HG03469 (cell line): ENCODE data around the gene PTPRN2.
"Not testable (repeated sequence)": the region's sequence is repeated elsewhere in the genome, so short reads cannot be mapped to it uniquely, and the experiment has no call there.

Experiments
- ATAC-seq: cut with Tn5 transposase; IDR thresholded peaks from one replicate; pipeline ENCODE4 v1.9.1; 2021; ENCODE audit warnings: mild to moderate bottlenecking, moderate library complexity, moderate number of reproducible peaks; ENCODE audit not compliant: unreplicated experiment

The PTPRN2 gene

DNA sequence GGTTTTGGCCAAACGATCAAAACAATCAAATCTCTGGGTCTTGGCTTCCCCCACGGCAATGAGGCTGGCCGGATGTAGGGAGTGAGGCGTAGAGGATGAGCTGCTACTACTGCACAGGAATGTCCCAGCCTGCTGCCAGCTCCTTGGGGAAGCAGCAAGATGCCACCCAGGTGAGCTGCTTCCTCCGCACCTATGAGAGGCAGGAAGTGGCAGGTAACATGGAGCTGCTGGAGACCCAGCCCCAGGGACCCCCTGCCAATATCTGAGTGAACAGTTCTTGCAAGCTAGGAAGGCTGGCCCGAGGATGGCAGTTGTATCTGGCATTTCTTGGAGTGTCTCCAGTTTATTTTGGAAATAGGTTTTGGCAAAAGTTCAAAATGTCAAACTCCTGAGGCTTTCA lies 837.3 kb downstream of the PTPRN2 start:
- no peak for ATAC-seq

DNA sequence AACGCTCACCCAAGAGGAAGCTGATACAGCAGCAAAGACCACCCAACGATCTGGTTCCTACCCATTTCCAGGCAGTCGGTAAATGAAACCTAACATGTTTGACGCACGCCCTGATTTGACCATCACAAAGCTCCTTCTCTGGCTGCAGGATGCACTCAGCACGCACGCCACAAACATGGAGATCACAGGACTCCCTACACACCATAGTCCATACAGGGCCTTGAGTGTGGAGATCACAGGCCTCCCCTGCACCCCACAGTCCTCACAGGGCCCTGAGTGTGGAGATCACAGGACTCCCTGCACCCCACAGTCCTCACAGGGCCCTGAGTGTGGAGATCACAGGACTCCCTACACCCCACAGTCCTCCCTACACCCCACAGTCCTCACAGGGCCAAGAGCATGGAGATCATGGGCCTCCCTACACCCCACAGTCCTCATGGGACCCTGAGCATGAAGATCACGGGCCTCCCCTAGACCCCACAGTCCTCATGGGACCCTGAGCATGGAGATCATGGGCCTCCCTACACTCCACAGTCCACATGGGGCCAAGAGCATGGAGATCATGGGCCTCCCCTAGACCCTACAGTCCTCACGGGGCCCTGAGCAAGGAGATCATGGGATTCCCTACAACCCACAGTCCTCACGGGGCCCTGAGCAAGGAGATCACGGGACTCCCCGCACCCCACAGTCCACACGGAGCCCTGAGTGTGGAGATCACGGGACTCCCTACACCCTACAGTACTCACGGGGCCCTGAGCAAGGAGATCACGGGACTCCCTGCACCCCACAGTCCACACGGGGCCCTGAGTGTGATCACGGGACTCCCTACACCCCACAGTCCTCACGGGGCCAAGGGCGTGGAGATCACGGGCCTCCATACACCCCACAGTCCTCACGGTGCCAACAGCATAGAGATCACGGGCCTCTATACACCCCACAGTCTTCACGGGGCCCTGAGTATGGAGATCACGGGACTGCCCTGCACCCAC lies 841.6 kb downstream of the PTPRN2 start:
- no peak for ATAC-seq

DNA sequence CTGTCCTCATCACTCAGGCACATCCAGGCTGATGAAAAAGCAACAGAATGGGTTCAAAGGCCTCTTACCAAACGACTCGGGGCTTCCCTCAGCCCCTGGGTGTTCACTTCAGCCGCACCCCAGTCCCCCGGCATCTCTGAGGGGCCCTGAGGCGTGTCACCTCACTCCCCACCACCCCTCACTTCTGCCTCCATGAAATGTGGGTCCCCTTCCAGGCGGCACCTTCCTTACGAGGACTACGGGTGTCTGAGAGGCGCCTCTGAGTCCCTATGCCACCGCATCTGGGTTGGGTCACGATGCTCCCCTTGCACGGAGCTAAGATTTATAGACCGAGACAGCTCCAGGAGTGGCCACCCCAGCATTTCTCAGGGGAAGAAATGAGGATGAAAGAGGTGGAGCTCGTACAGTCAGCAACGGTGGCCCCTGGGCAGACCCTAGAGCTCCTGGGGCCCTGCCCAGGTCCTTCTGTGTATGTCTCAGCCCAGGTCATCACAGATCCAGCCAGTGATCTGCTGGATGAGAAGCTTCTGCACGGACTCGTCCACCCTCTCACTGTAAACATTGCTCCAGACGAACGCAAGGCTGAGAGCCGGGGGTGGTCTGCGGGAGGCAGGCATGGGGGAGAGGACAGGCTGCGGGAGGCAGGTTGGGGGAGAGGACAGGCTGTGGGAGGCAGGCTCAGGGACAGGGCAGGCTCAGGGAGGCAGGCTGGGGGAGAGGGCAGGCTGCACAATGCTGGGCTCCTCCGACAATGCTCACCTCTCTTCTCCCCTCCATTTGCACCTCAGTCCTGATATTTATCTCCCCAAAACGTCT lies 842.6 kb downstream of the PTPRN2 start:
- ATAC-seq: no peak

GRCh38 chr7:157743781-157744525 lies 843.7 kb downstream of the PTPRN2 start:
- no peak for ATAC-seq

- ATAC-seq: no peak
These were observed 847.3 kb downstream of the PTPRN2 start for GRCh38 chr7:157740251-157740798.

DNA sequence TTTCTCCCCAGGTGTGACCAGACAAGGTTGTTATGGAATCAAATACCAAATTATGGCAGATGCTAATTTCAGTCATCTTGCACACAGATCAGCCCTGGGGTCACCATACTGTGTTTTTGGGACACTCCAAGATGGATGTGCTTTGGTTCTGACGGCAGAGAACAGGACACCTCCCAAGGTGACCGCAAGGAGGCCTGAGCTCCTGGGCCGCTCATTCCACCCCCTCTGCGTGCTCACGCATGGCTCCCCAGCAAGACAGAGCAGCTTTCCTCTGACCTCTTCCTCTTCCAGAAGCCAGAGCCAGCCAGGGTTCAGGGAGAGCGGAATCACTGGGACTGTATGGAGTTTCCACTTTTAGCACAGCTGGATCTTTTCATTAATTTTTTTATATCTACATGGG lies 848.0 kb downstream of the PTPRN2 start:
- ATAC-seq: no peak

DNA sequence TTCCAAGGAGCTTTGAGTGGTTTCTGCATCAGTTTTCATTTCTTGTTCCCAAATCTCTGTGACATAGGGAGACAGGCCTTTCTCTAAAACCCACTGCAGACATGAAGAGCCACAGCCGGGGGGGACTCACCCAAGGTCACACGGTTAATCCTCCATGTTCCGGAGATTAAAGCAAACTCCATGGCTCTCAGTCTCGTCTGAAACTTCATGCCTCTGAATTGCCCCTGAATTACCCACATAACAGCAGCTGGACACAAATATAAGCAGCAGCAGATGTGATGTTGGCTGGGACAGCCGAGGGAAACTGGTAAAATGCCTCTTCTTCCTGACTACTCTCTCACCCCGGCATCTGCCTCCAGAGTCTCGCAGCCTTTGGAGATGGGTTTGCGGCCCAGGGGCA lies 848.6 kb downstream of the PTPRN2 start:
- ATAC-seq: no peak

- no peak for ATAC-seq
These were observed 849.6 kb downstream of the PTPRN2 start for GRCh38 chr7:157738066-157738460.

DNA sequence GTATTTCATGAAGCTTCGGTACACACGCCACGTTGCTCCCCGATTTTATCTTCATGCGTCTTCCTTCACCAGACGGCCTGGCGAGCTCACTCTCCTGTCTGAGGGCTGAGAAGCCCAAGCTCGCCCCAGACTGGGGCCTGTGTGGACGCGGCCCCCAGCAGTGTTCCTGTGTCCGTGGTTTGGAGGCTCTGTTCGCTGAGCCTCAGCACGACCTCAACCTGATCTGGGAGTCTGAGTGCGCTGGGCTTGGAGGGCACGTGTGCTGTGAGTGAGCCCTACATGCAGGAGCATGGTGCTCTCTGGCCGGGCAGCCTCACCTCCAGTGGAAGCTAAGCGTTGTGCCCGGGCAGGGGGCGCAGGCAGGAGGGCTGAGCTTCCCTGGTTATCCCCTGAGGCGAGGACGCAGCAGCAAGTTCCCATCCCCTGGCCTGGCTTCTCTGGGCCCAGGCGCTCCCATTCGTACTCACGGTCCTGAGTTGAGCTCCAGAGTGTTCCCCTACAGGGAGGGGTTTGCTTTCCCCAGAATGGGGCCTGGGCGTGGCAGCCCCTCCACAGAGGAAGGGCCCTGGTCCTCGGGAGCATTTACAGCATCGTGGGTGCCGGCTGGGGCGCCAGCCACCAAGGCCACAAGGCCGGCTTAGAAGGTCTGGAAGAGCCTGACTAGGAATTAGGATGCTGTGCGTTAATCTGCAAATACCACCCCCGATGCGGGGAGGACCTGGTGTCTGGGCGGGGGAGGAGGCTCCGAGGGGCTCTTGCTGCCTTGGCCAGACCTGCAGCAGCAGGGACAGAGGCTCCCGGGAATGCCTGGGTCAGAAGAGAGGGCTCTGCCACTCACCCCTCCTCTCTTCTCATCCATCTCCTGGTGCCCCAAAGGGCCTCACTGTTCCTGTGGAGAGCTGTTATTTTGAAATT lies 850.2 kb downstream of the PTPRN2 start:
- ATAC-seq: no peak

- no peak for ATAC-seq
These were observed 851.3 kb downstream of the PTPRN2 start for GRCh38 chr7:157736341-157736740.

- ATAC-seq: no peak
These were observed 851.8 kb downstream of the PTPRN2 start for GRCh38 chr7:157735826-157736225.

DNA sequence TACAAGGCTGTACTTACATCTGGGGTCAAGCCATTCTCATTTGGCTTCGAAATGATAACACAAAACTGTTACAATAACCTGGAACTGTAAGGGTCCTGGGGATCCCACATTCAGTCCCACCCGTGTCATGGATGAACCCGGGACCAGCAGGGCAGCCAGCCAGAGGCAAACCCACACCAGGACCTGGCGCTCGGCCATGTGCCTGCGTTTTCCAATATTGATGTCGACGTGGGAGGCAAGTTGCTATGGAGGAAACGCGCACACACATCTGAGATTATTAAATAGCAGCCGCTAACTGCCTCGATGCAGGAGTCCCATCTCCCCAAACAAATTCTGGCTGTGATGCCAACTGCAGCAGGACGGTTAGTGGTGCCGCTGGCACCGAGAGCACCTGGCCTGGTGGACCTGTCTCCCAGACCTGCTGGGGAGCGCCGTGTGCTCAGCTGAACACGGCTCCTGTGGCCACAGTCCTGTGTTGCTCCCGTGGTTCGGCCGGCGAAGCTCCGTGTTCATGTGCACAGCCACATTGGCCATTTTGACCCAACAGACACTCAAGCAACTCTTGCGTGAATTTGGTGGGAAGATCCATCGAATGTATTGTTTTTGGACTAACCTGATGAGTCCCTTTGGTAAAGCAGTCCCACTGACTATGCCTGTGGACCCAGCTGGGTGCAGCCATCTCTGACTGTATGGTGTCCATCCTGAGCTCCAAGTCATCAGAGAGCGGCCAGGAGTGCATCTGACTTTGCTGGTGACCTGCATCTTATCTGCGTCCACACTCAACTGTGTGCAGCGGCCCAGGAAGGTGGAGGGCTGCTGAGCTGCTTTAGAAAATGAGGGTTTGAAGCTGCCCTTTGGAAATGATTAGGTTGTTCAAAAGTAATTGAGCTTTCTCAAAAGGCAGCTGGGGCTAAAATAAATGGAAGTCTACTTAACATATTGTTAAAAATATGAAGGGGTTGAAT lies 852.7 kb downstream of the PTPRN2 start:
- no peak for ATAC-seq

DNA sequence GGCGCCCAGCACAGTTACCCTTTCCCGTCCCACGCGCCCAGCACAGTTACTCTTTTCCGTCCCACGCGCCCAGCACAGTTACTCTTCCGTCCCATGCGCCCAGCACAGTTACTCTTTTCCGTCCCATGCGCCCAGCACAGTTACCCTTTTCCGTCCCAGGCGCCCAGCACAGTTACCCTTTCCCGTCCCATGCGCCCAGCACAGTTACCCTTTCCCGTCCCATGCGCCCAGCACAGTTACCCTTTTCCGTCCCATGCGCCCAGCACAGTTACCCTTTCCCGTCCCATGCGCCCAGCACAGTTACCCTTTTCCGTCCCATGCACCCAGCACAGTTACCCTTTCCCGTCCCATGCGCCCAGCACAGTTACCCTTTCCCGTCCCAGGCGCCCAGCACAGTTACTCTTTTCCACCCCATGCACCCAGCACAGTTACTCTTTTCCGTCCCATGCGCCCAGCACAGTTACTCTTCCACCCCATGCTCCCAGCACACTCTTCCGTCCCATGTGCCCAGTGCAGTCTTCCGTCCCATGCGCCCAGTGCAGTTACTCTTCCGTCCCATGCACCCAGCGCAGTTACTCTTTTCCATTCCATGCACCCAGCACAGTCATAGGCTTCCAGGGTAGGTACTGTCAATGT lies 853.7 kb downstream of the PTPRN2 start:
- ATAC-seq: not testable (repeated sequence)

DNA sequence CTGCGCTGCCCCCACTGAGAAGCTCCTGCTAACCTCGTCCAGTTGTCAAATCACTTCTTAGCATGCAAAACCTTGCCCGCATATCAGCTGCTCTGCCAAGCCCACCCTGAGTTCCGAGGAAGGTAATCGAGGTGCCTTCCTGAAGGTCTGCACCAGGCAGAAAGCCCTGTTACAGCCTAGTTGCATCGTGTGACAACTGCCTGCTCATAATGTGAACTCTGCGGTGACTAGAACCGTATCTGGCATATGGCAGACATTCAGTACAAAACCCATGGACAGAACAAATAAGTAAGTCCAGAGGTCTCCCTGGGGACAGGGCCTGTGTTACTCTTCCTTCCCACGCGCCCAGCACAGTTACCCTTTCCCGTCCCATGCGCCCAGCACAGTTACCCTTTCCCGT lies 856.5 kb downstream of the PTPRN2 start:
- ATAC-seq: no peak

GRCh38 chr7:157730614-157731013 lies 857.0 kb downstream of the PTPRN2 start:
- no peak for ATAC-seq

- no peak for ATAC-seq
These were observed 858.1 kb downstream of the PTPRN2 start for GRCh38 chr7:157729566-157729965.

GRCh38 chr7:157727964-157728615 lies 859.5 kb downstream of the PTPRN2 start:
- ATAC-seq: no peak

- no peak for ATAC-seq
These were observed 860.9 kb downstream of the PTPRN2 start for GRCh38 chr7:157726764-157727163.
